NOMO-1 treated with DMSO at 0.1 percent for 48 hours (cell line): ENCODE results near the gene DCTN2.
"Not testable (repeated sequence)": the region's sequence is repeated elsewhere in the genome, so short reads cannot be mapped to it uniquely, and the experiment has no call there.

Experiments
- DNase-seq: peaks from one replicate; lab custom pipeline; 2025; ENCODE audit not compliant: unreplicated experiment; lab: John Stamatoyannopoulos, UW

DCTN2 gene

DNA sequence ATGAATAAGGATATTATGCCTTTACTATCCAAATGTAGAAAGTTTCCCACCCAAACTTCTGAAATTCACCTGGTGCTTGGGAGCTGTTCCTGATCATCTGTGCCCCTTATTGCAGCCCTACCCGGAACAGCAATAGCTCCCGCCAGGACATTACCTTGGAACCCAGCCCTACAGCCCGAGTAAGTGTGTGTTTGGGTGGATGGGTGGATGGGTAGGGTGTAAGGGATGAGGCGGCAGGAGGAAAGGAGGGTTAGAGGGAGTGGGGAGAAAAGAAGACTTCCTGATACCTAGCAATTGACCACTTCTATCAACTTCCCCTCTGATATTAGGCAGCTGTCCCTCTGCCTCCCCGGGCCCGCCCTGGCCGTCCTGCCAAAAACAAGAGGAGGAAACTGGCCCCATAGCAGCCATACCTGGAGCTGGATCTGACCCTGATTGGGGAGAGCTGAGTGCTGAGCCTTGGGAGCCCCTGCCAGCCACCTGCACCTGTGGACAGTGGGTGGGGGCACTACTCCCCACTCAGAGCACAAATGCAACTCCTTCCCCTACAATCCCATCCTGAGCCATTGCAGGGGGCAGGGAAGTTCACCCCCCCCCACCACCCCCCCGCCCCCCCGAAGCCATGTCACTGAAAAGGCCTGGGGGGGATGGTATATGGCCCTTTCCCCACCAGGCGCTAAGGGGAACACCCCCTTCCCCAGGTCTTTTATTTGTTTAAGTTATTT, 18.0 kb downstream of the DCTN2 start:
- DNase-seq = no peak

DNA sequence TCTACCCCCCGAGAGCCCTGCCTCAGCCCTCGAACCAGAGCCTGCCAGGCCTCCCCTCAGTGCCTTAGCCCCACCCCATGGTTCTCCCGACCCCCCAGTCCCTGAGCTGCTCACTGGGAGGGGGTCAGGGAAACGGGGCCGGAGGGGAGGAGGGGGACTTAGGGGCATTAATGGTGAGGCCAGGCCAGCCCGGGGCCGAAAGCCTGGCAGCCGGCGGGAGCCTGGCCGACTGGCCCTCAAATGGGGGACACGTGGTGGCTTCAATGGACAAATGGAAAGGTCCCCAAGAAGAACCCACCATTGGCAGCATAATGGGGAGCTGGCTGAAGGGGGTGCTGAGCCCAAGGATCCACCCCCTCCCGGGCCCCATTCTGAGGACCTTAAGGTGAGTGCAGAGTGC, 18.8 kb downstream of the DCTN2 start:
- no peak for DNase-seq

DNA sequence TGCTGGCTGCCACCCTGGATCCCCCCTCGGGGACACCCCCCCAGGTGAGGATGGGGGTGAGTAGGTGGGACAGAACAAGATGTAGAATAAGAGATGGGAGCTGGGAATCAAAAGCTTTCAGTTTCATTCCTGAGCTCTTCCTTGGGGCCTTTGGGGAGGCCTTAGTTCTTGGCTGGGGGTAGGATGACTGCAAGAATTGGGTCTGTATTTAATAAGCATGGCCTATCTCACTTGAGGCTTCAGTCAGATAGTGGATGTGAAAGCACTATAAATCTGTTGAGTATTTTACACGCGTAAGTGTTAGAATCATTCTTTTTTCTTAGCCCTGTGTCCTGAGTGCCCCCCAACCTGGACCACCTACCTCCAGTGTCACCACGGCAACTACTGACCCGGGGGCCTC, 19.8 kb downstream of the DCTN2 start:
- DNase-seq = no peak

DNA sequence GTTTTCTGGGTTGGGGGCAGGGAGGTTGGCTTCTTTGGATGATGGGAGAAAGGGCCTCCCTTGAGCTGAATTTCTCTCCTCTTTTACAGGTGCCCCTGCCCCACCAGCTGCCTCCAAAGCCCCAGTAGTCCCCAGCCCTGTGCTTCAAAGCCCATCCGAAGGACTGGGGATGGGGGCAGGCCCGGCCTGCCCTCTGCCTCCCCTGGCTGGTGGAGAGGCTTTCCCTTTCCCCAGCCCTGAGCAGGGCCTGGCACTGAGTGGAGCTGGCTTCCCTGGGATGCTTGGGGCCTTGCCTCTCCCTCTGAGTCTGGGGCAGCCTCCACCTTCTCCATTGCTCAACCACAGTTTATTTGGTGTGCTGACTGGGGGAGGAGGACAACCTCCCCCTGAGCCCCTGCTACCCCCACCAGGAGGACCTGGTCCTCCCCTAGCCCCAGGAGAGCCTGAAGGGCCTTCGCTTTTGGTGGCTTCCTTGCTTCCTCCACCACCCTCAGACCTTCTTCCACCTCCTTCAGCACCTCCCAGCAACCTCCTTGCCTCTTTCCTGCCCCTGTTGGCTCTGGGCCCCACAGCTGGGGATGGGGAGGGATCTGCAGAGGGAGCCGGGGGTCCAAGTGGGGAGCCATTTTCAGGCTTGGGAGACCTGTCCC, 20.4 kb downstream of the DCTN2 start:
- DNase-seq = no peak

DNA sequence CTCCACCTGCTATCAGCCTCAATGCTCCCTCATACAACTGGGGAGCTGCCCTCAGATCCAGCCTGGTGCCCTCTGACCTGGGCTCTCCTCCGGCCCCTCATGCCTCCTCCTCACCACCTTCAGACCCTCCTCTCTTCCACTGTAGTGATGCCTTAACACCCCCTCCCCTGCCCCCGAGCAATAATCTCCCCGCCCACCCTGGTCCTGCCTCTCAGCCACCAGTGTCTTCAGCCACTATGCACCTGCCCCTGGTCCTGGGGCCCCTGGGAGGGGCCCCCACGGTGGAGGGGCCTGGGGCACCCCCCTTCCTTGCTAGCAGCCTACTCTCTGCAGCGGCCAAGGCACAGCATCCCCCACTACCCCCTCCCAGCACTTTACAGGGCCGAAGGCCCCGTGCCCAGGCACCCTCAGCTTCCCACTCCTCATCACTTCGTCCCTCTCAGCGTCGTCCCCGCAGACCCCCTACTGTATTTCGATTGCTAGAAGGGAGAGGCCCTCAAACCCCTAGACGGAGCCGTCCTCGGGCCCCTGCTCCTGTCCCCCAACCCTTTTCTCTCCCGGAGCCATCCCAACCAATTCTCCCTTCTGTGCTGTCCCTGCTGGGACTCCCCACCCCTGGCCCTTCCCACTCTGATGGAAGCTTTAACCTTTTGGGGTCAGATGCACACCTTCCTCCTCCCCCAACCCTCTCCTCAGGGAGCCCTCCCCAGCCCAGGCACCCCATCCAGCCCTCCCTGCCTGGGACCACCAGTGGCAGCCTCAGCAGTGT, 21.2 kb downstream of the DCTN2 start:
- no peak for DNase-seq

DNA sequence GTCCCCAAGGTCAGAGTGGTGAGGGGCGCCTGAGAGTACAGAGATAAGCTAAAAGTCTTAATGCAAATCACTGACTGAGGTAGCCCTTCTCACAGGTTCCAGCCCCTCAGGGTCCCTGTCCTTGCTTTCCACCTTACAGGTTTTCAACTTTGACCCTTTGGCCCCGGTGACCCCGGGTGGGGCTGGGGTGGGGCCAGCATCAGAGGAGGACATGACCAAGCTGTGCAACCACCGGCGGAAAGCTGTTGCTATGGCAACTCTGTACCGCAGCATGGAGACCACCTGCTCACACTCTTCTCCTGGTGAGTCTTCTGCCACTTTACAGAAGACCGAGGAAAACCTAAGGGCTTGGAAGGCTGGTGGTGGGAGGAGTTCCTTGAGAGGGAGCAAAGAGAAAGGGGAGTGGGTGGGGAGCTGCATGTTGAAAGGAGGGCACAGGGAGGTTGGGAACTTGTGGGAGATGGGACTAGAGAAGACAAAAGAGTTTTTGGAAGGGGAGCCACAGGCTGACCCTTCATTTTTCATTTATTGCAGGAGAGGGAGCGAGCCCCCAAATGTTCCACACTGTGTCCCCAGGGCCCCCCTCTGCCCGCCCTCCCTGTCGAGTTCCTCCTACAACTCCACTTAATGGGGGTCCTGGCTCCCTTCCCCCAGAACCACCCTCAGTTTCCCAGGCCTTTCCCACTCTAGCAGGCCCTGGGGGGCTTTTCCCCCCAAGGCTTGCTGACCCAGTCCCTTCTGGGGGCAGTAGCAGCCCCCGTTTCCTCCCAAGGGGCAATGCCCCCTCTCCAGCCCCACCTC, 22.0 kb downstream of the DCTN2 start:
- DNase-seq = no peak

DNA sequence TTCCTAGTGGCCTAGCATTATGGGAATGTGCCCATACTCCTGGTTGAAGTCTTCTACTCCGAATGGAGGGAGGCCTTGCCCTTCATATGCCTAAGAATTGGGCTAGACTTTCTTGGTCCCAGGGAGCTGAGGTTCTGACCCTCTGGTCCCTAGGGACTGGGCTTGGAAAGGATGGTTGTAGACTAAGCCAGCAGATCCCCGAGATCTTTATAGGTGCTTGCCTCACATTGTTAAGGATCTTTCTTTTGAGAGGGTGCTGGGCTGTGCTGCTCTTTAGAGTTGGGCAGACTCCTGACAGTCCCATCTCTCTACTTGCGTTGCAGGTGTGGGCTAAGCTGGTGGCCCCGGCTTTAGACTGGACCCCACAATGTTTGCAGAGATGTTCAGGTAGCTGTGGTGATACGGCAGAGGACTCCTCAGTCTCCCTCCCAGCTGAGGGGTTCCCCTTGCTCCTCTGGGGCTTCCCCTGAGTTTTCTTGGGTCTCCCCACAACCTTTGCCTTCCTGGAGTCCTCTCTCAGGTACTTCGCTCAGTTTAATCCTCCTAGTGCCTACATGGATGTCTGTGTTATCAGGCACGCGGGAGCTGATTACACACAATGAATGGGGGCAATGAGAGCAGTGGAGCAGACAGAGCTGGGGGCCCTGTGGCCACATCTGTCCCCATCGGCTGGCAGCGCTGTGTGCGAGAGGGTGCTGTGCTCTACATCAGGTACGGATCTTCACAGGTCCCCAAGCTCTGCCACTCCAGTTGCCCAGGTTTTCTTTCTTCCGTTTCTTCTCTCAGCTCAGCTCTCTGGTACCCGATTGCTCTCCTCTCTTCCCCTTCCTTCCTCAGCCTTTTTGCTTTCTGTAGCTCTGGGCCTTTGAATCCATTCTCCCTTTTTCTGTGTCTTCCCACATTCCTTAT, 23.0 kb downstream of the DCTN2 start:
- DNase-seq = no peak

DNA sequence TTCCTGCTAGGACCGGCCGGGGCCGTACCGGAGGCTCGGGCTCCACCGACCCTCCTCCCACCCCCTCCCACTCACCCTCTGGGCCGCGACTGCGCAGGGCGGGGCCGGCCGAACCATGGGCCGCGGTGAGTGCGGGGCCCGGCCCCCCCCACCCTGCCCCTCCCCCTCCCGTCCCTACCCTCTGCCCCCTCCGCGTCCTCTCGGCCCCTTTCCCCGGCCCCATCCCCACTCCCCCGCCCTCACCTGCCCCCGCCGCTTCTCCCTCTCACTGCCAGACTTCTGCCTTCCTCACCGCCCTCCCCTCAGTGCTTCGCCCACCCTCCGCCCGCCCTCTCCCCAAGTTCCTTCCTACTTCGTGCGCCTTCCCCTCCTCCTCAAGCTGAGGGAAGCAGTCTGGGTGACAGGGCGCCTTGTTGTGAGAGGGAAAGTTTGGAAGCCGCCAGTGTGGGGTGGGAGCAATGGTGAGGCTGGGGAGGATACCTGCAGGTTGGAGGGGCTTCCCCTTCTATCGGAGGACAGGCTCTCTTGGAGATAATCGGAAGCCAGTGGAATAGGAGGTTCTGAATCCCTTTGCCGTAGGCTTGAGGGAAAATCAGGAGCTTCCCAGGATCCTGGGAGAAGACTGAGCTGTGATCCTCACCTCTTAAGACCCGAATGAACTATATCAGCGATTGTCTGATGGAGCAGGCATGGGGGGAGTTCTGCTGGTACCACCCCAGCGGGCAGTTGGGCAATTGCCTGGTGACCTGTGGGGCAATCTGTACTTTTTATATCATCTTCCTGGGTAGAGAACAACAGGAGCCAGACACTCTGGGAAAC, 23.9 kb downstream of the DCTN2 start:
- DNase-seq = peak; percentile 81

DNA sequence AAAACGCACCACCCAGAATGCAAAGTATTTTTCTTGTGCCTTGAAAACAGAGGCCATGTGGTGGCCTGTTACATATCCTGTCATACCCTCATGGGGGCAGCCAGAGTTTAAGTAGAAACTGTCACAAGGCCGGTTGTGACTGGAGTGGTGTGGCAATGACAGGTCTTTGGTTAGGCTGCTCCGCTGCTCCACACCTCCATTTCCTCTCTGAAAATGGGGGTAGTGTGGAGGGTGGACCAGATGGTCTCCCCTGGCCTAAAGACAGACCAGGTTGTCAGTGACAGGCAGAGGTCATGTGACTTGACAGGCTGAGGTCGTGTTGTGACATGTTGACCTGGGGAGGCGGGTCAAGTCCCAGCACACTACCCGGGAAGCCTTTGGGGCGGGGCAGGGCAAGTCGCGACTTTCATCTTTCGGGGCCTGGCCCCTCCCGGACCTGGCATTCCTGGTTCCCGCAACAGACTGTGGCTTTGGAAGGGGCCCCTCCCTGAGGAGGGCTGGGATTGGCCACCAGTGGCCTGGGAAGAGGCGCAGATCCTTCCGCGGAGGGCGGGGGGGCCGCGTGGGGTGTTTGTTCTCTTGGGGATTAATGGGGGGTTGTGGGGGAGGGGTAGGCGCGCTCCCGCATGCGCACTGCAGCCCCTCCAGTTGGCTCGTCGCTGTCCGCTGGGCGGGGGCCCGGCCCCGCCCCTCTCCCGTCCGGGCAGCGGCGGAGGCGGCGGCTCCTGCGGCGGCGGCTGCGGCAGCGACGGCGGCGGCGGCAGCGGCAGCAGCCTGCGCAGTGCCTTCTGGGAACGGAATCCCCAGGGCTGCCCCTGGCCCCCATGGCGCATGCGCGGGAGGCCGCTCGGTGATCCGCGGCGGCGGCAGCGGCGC, 24.7 kb downstream of the DCTN2 start, which contains the start of gene MBD6:
Gene MBD6 (plus strand): TSS at position 814 of the 876 bp plus-strand sequence. CDS start 1,480 bp downstream, outside the sequence.
- peak; percentile 88 for DNase-seq

DNA sequence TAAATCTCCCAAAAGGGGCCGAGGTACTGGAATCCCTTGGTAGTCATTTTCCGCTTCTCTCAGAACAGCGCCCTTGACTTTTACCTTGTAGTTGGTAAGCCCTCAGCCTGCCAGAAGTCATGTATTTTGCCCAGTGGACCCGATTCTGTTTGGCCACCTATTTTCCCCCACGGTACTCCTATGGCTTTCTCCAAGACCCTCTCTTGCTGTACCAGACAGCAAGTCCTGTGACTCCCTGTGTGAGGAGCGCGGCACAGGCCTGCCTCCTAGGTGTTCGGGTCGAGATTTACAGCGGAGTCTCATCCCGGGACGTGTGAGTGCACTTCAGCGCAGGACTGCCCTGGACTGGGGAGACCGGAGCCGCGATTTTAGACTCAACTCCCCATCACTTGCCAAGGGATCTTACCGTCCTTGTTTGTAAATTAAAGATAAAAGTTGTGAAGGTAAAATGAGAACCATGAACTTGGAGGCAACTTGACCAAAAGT, 25.4 kb downstream of the DCTN2 start:
- DNase-seq = no peak

DNA sequence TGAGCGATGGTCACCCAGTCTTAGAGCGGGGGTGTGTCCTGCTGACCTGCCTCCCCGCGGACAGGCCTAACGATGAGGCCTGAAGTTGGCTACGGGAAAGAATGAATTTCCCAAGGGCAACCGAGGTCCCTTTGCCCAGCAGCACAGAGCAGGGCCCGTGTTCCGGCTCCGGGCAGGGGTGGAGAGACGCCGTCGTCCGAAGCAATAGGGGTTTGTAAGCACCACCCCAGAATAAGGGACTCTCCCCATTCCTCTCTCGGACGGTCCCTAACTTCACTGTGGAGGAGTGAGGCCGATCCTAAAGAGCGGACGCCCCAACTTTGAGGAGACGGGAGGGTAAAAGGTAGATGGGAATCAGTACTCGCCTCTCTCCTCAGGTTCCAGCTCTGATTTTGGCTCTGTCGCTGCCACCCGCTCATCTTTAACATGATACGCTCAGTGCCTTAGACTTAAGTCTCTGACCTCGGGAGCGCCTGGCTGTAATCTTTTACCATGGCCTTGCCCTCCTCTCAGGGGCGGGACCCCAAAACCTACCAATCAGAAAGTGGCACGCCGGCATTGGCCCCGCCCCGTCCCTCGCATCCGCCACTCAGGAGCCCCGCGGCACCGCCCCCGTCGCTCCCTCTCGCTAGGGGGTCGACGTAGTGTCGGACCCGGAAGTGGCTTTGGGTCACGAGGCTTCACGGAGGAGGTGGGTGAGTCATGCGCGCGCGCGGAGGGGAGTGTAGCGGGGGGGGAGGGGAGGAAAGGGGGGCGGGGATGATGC, 26.8 kb downstream of the DCTN2 start, which contains the start of gene DDIT3:
Gene DDIT3 (minus strand): TSS at position 462 of the 766 bp plus-strand sequence. CDS start 3,108 bp downstream, outside the sequence.
- DNase-seq = peak; percentile 99

DNA sequence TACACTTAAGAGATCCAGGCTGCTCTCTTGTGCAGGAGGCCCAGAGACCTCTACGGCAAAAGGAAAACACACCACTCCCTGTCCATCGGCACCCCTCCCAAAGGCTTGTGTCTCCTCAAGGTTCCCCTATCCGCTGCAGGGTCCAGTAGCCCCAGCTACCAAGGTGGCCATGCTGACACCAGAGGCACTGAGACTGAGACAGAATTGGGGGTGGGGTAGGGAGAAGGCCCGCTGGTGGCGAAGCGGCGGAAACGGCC, 27.3 kb downstream of the DCTN2 start:
- peak; percentile 35 for DNase-seq

DNA sequence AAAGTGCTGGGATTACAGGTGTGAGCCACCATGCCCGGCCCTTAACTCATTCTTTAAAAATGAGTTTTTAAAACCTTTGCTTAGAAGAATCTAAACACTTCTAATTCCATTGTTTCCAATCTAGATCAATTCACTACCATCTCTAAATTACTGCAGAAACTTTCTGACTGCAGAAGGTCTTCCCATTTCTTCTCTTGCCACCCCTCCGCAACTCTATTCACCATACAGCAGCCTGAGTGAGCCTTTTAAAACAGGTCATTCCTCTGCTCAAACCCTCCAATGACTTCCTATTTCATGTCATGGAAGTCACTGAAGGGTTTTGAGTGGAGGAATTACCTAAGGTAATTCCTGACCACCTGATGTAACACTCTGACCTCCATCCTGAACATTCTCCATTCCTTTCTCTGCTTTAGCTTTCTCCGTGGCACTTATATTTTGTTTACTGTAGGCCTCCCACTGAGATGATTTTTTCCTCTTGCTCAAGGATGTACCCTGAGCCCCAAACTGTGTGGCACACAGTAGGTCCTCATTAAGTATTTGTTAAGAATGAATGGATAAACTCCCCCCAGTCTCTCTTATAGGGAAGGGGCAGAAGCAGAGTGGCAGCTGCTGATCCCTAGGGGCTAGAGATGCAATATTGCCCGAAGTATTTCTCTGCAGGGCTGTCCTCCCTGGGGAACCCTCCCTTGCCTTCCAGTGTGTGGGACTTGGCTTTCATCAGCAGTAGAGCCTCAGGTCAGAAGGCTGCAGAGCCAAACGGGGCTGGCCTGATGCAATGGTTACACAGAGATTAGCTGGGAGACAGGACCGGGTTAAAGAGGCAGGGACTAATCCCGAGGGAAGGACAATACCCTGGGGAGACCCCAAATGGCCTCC, 27.8 kb downstream of the DCTN2 start:
- no peak for DNase-seq

DNA sequence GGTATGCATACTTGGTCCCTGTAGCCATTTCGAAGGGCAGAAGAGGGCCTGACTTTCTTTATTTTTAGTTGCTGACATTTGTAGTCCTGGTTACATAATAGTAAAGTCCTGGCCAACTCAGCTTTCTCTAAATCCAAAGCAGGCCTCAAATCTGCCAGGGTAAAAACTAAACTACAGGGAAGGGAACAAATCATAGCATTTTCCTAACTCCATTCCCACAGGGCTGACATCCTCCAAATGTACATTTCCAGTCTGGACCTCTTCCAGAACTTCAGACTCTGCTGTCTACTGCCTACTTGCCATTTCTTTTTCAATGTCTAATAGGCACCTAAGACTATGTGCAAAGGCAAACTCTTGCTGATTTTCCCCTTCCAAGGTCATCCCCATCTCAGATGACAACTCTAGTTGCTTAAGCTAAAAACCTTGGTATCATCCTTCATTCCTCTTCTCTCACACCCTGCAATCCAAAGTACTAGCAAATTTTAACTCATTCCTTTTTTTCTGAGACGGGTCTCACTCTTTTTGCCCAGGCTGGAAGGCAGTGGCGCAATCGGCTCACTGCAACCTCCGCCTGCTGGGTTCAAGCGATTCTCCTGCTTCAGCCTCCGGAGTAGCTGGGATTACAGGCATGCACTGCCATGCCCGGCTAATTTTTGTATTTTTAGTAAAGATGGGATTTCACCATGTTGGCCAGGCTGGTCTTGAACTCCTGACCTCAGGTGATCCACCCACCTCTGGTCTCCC, 28.6 kb downstream of the DCTN2 start:
- DNase-seq = no peak

DNA sequence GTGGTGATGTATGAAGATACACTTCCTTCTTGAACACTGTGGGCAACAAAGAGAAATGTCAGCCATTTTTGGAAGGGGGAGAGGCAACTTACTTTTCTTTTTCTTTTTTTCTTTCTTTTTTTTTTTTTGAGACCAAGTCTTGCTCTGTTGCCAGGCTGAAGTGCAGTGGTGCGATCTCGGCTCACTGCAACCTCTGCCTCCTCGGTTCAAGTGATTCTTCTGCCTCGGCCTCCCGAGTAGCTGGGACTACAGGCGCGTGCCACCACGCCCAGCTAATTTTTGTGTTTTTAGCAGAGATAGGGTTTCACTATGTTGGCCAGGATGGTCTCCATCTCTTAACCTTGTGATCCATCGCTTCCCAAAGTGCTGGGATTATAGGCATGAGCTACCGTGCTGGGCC, 29.3 kb downstream of the DCTN2 start:
- DNase-seq = not testable (repeated sequence)

DNA sequence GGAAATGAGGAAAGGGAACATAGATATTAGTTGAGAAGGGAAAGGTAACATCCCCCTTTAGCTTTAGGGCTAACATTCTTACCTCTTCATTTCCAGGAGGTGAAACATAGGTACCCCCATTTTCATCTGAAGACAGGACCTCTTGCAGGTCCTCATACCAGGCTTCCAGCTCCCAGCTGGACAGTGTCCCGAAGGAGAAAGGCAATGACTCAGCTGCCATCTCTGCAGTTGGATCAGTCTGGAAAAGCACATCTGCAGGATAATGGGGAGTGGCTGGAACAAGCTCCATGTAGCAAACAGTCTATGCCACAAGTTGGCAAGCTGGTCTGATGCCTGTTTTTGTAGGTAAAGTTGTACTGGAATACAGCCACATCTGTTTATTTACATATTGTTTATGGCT, 29.8 kb downstream of the DCTN2 start:
- DNase-seq = no peak
